Right renal pelvis (tissue), 4 donors: ENCODE measurements around the gene KLHL28. TPM values are rescaled to one million over a fixed set of nuclear protein-coding genes. Genes with fewer than 3 reads are reported as not detected.

ENCODE experiments used
- DNase-seq, 4 donors: peaks; one replicate each; pipeline ENCODE4 v3.0.0-alpha.2; 2013; ENCODE audit warnings: low read depth in 4 of 4, low spot score in 3 of 4, missing footprints in 1 of 4
- polyA plus RNA-seq, 4 donors: library from polyadenylated mRNA; unstranded; fragments of 120-200 nt; gene quantifications; one replicate each; pipeline ENCODE4 v1.2.1, GENCODE V29; 2013; ENCODE audit not compliant: insufficient read length in 4 of 4

The KLHL28 gene
- polyA plus RNA-seq, 4 donors, result 12.2 to 16.5 (median 15.5) TPM

DNA sequence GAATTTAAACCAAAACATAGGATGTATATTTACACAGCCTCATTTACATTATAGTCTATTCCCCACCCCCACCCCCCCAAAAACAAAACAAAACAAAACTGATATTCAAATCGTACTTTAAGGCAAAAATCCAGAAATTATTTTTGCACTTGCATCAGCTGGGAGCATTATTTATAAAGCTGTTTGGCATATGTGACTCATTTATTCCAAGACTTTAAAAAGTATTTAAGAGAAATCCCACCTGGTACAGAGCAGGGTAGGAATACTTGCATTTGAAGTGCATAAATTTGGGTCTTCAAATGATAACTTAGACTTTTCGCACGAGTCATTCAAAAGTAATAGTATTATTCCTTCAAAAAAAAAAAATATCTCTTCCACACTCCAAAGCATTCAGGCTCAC, 1.1 kb downstream of the KLHL28 start:
- DNase-seq, result no peak

DNA sequence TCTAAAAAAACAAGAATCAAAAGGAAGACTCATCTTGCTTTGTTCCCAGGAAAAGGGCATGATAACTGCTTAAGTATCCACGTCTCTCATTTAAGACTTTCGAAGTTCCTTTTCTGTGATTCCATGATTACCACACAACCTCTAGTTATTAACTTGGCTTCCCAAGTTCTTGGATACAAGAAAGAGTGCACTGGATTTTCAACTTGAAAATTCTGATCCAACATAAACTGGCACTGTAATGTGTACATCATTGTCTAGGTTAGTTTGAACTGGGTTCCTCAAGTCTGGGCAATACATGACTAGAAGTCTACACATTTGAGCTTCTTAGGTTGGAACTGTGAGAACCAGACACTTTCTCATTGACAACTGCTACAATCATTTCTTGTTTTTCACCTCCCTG, 1.6 kb downstream of the KLHL28 start:
- no peak for DNase-seq

DNA sequence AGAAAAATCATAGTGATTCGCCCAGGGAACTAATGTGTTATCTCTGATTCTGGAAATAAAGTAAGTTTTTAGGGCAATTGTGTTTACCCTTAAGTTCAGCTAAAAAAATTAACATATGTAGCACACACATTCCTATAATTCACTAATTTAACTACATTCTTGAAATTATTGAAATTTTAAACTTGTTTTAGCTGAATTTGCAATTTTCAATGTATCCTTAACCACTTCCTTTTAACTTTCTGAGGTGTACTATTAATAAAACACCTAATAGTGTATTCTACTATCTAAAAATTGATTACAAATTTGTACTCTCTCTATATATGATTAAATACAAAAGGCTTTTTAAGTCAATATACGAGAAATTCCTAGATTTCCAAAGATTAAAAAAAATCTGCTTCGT, 2.2 kb downstream of the KLHL28 start:
- no peak for DNase-seq

DNA sequence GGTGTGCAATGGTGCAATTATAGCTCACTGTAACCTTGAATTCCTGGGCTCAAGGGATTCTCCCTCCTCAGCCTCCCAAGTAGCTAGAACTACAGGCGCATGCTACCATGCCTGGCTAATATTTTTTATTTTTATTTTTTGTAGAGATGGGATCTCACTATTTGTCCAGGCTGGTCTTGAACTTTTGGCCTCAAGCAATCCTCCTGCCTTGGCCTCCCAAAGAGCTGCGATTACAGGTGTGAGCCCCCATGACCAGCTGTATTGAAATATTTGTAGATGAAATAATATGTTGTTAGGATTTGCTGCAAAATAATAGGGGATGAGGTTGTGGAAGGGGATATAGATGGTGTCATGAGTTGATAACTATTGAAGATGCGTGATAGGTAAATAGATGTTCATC, 4.9 kb downstream of the KLHL28 start:
- no peak for DNase-seq

DNA sequence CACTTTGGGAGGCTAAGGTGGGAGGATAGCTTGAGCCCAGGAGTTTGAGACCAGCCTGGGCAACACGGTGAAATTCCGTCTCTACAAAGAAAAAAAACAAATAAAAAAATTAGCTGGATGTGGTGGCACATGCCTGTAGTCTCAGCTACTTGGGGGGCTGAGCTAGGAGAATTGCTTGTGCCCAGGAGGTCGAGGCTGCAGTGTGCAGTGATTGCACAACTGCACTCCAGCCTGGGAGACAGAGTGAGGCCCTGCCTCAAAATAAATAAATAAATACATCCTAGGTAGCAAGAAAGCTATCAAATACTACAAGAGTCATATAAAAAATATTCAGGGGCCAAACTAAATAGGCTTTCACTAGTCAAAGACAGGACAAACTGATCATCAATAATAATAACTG, 6.2 kb downstream of the KLHL28 start:
- DNase-seq, result no peak

DNA sequence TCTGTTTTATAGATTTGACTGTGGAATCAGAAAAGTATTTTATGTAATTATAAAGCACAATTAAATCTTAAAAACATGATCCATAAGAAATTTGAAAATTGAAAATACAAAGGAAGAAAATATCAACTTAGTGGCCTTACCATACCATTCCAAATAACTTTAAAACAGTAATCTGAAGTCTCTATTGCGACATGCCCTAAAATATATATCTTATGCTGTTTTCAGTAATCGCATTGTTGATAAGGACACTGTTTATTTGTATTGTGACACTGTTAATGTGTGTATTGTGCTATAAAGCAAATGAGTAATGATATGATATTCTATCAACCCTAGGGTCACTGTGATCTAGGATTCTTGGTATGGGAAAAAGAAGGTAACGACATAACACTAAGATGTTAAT, 7.0 kb downstream of the KLHL28 start:
- DNase-seq, result no peak

DNA sequence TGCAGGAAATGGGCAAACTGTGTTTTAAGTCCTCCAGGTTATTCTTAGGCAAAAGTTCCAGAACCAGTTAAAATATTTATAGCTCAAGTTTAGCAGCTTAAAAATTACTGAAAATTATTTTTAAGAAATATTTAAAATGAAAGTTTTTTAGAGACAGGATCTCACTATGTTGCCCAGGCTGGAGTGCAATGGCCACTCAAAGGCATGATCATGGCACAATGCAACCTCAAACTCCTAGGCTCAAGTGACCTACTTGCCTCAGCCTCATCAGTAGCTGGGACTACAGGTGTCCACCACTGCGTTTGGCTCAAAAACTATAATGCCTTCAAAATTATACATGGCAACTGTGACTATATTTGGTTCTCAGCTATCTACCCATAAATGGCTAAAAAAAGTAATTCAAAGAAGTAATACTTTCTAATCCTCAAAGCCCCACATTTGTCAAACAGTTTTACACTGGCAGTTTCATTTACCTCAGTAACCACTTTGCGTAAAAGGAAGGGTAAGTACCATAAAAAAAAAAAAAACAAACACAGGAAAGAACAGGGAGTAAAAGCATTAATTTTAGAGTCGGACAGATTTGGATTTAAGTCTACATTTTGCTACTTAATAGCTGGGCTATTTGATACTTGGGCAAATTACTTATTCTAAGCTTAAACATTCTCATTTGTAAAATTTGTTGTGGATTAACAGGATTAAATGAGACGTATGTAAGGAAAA, 9.2 kb downstream of the KLHL28 start:
- no peak for DNase-seq

DNA sequence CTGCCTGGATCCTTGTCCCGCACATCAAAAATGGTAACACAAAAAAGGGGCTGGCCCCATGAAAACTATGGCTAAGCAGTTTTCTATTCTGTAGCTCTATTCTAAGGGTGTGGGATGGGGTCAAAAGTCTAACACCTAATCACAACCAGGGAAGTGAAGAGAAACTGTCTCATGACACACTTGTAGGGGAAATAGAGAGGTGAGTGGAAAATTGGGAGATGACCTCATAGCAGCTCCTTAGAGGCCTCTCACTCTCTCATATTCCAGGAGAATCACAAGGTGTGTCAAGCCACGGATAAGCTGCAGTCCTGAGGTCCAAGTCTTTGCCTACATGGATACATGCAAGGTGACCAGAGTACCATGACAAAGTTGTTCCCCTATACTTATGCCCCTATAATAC, 10.7 kb downstream of the KLHL28 start:
- no peak for DNase-seq

DNA sequence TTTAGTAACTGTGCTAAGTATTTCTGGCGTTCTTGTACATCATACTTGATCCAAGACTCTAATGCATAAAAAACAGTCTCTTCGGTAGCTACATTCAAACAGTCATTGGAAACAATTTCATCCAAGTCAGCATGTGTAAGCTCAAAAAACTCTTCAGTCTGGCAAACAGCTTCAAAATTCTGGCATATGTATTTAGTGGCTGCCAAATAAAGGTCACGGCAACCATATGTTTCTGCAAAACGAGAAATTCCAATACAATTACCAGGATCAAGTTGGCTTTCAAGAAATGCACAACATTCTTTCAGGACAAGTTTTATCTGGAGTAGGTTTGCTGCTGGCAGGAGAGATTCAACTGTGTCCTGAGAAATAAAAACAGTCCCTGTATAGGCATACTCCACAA, 16.5 kb downstream of the KLHL28 start:
- no peak for DNase-seq

DNA sequence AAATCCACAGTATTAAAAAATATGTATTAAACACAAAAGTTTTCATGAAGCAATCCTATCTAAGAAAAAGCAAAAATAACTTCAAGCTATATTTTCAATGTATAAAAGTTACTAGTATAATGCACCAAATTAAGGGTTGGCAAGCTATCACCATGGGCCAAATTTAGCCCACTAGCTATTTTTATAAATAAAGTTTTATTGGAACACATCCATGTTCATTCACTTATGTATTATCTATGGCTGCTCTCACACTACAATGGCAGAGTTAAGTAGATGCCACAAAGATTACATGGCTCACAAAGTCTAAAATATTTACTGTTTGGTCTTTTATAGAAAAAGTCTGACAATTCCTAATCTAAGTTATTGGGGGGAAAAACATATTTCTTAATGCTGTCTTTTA, 17.6 kb downstream of the KLHL28 start:
- no peak for DNase-seq

DNA sequence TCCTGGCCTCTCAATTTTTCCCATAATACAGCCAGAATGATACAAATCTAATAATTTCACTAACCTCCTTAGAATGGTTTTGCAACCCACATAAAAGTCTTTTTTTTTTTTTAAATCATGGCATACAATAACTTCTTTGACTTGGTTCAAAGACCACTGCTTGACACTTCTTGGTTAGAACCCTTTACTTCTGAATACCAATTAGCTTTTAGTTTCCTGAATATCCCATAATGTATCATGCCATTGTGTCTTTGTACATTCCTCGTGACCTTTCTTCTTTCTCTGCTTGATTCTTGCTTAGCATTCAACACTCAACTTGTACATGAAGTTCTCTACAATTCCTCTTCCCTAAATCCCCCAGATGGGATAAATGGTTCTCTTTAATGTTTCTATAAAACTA, 19.3 kb downstream of the KLHL28 start:
- no peak for DNase-seq

DNA sequence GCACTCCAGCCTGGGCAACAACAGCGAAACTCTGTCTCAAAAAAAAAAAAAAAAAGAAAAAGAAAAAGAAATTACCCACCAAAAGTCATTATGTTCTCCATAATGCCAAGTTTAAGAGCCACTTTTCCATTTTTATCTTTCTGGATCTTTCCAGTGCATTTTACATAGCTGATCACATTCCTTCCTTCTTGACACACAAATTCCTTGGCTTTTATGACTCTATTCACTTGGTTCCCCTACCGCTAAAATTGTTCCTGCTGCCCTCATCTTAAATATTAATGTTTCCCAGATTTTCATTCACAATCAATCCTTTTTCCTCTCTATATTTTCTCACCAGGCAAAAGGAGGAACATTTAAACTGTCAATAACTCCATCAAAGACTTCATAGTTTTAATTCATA, 20.2 kb downstream of the KLHL28 start:
- no peak for DNase-seq

DNA sequence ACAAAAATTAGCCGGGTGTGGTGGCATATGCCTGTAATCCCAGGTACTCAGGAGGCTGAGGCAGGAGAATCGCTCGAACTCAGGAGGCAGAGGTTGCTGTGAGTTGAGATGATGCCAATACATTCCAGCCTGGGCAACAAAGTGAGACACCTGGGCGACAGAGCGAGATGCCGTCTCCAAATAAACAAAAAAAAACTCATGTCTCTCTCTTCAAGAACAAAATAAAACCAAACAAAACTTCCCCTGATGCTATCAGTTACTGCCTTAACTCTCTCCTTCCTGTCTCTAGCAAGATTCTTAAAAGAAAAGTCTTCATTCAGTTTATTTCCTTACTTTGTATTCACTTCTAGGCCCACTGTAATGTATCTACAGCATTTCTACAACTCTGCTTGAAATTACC, 20.8 kb downstream of the KLHL28 start:
- no peak for DNase-seq

DNA sequence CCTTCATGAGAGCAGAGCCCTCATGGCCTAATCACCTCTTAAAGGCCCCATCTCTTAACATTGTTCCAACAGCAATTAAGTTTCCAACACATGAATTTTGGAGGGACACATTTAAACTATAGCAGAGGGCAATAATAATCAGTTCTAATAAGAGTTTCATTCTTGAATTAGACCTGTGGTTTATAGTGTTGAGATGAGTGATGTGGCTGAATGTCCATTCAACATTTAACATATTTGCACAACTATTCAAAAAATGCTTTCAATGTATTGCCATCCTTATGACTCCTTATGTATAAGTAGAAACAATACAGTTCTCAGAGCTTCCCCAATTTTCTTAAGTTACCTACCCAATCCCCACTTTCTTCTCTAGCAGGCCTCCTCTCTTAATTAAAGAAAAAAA, 21.5 kb downstream of the KLHL28 start:
- DNase-seq, result no peak

DNA sequence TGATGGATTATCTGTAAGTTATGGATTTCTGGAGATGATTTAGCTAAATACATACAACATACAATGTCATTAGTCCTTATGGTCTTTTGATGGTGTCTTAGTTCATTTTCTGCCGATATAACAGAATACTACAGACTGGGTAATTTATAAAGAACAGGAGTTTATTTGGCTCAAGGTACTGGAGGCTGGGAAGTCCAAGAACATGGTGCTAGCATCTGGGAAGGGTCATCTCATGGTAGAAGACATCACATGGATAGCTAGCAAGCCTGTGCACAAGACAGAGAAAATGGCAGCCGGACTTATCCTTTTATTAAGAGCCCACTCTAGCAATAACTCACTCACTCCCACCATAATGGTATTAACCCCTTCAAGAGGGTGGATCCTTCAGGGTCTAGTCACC, 24.2 kb downstream of the KLHL28 start:
- no peak for DNase-seq

DNA sequence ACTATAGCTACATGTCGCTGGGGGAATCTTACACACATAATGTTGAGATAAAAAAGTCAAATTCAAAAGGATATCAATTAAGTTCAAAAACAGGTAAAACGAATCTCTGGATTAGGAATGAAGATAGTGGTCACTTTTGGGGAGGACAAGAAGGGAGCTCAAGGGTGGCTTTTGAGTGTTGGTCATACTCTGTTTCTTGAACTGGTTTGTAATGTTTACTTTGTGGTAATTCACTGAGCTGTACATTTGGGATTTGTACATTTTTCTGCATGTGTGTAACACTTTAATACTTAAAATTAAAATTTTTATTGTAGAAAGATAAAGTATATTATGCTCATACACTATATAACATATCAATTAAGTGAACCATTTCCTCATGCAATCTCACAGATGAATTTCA, 26.6 kb downstream of the KLHL28 start:
- no peak for DNase-seq

DNA sequence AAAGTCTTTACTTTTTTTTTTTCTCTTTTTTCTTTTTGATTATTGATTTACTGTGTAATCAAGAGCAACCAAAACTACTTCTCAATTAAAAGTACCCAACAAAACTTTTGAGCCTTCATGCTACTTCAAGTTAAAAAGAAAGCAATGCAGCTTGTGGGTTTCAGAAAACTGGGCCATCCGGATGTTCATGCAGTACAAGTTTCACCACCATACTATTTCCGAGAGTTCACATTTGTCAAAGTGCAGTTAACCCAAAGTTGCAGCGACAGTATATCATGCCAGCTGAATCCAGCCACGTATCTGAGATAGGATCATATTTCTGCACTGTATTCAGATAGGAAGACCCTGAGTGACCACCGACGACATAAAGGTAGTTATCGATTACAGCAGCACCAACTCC, 33.0 kb downstream of the KLHL28 start:
- no peak for DNase-seq

DNA sequence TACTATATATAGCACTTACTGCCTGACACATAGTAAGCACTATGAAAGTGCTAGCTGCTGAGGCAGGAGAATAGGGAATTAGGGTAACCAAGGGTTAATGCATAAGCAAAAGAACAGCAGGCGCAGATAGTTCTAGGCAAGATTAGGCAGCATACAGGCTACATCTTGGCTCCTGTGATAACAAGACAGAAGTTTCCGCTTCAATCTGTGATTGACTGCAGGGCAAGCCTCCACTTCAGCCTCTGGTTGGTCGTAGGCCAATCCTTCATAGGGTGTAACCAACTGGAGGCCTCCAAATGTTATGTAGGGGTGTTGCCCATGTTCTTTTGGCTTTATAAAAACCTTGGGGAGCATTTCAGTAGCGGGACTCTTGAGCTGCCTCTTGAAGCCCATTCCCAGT, 46.9 kb downstream of the KLHL28 start:
- DNase-seq, result no peak

DNA sequence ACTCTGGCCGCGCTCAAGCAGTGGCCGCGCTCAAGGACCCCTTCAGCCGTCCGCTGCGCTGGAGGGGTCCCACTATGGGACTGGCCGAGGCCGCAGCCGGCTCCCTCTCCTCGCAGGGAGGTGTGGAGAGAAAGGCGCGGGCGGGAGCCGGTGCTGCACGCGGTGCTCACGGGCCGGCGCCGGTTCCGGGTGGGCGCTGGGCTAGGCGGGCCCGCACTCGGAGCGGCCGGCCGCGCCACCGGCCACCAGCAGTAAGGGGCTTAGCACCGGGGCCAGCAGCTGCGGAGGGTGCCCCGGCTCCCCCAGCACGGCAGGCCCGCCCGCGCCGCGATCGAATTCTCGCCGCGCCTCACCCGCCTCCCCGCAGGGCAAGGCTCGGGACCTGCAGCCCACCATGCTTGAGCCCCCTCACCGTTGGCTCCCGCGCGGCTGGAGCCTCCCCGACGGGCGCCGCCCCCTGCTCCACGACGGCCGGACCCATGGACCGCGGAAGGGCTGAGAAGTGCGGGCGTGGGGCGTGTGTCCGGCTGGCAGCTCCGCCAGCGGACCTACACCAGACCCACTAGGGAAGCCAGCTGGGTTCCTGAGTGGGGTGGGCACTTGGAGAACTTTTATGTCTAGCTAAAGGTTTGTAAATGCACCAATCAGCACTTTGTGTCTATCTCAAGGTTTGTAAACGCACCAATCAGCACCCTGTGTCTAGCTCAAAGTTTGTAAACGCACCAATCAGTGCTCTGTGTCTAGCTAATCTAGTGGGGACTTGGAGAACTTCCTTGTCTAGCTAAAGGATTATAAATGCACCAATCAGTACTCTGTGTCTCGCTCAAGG, 49.5 kb downstream of the KLHL28 start:
- DNase-seq, result no peak

DNA sequence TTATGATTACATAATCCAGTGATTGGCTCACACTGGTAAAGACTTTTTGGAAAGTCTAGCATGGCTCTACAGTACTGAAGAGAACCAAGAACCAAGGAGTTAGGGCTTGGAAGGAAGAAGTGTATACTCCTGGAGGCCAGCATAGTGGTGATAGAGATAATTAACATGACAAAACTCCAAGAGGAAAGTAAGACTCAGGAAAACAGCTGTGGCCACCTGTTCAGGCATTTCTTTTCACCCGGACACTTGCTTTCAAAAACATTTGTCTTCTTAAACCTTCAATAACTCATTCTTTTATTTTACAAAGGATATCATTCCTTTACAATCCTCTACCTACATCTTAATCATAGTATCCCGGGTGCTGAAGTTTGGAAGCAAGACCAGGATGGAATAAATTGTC, 50.9 kb downstream of the KLHL28 start:
- no peak for DNase-seq

DNA sequence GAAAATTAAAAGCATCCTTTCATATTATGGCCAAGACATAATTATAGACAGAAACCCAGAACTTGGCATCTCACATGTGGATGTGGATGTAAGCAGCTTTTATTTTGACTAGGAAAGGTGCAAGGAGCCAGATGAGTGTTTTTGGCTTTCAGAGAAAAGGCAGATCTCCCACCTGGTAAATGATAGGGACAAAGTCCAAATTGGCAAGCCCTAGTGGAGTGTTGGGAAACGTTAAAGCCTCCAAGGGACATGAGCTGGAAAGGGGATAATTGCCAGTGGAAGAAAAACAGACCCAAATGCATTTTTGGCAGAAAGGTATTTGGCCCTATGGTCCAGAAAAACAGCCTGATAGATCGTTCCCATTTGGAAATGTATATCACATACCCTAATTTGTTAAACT, 60.1 kb downstream of the KLHL28 start:
- no peak for DNase-seq

DNA sequence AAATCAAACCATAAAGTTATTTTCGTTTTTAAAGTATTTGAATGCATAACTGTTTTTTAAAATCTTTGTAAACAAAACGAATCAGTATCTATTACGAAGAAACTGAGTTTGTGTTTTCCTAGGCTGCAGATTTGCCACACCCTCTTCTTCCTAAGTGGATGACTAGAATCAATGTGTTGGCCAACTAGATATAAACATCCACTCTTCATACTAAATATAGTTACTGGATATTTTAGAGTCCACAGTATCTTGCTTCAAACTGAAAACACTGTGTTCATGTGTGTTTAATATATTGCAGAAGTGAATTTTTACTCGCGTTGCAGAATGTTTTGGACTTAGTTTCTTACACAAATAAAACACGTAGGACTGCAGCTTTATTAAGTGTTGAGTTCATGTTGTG, 63.2 kb downstream of the KLHL28 start:
- DNase-seq, result no peak

DNA sequence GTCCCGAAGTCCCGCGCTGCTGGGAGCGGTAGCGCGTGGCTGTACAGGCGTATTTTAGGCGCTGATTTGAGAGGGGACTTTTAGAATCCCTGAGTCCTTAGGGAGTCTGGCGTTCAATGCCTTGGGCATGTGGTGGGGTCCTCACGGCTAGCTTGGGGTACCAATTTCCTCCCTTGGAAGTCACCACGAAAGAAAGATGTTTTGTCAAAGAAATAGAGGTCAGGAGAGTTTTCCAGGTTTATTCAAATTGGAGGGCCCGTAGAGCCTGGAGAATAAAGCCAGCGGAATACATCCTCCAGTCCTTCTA, 63.9 kb downstream of the KLHL28 start:
- DNase-seq, result peak in 2 of 4 donors; percentile 38 to 53
